Forelimb muscle (tissue), 1 donor: ENCODE data around the gene POLN. TPM values are rescaled to one million over a fixed set of nuclear protein-coding genes. Genes with fewer than 3 reads are reported as not detected.
A peak's percentile ranks its signal among the peaks of the same experiment; 100 is the strongest.

Experiments used
- DNase-seq: peaks from one replicate; pipeline ENCODE4 v3.0.0-alpha.2; 2013; ENCODE audit warnings: low read depth
- polyA plus RNA-seq: library from polyadenylated mRNA; unstranded; fragments of 120-200 nt; gene quantifications from one replicate; pipeline ENCODE4 v1.2.1, GENCODE V29; 2013; ENCODE audit not compliant: insufficient read length

POLN gene
- 3.0 TPM for polyA plus RNA-seq

- peak; percentile 92 for DNase-seq
These were observed at the start of gene POLN, which contains the start of gene HAUS3 for GRCh38 chr4:2241410-2242353. POLN (minus strand) TSS chr4:2242121; CDS start chr4:2229231, 12,890 bp downstream. HAUS3 (minus strand) TSS chr4:2242121; CDS start chr4:2240946, 1,175 bp downstream.

- DNase-seq = no peak
These were observed 49.2 kb upstream of the POLN start for GRCh38 chr4:2290974-2291704.

- DNase-seq = no peak
These were observed 48.6 kb upstream of the POLN start for GRCh38 chr4:2290488-2290887.

GRCh38 chr4:2289955-2290333, 48.0 kb upstream of the POLN start:
- DNase-seq = no peak

GRCh38 chr4:2289311-2289954, 47.5 kb upstream of the POLN start:
- DNase-seq = no peak

- no peak for DNase-seq
These were observed 46.2 kb upstream of the POLN start for GRCh38 chr4:2288051-2288541.

GRCh38 chr4:2287594-2287915, 45.6 kb upstream of the POLN start:
- DNase-seq = no peak

- DNase-seq = no peak
These were observed 45.1 kb upstream of the POLN start for GRCh38 chr4:2286904-2287593.

- no peak for DNase-seq
These were observed 43.9 kb upstream of the POLN start for GRCh38 chr4:2285613-2286381.

GRCh38 chr4:2284934-2285612, 43.2 kb upstream of the POLN start:
- no peak for DNase-seq

GRCh38 chr4:2284161-2284933, 42.4 kb upstream of the POLN start:
- DNase-seq = no peak

GRCh38 chr4:2283199-2283711, 41.3 kb upstream of the POLN start:
- no peak for DNase-seq

- DNase-seq = no peak
These were observed 39.8 kb upstream of the POLN start for GRCh38 chr4:2281575-2282343.

- DNase-seq = no peak
These were observed 38.8 kb upstream of the POLN start for GRCh38 chr4:2280531-2281300.

- no peak for DNase-seq
These were observed 36.0 kb upstream of the POLN start for GRCh38 chr4:2277956-2278355.

GRCh38 chr4:2276581-2277325, 34.8 kb upstream of the POLN start:
- no peak for DNase-seq
